Esophagus muscularis mucosa (tissue), 4 donors: ENCODE data around the gene TMIGD1.

Experiments used
- CTCF ChIP-seq, 3 experiments: fragments of 200-600 bp in 2 of 3; fragments of 450-650 bp in 1 of 3; sonication (generic) in 2 of 3; IDR thresholded peaks; one replicate each; pipeline ENCODE4 v1.5.1; 2017 to 2019; ENCODE audit warnings: antibody characterized with exemption in 3 of 3, mild to moderate bottlenecking in 2 of 3, moderate library complexity in 1 of 3
- EP300 ChIP-seq: sonication (generic); formaldehyde crosslinking; IDR thresholded peaks from one replicate; pipeline ENCODE4 v1.6.1; 2017; ENCODE audit warnings: antibody characterized with exemption
- POLR2A ChIP-seq: fragments of 450-650 bp; IDR thresholded peaks from one replicate; pipeline ENCODE4 v1.6.1; 2017; ENCODE audit warnings: antibody characterized with exemption, moderate library complexity, mild to moderate bottlenecking, low read depth
- POLR2AphosphoS5 ChIP-seq, 2 donors: sonication (generic); formaldehyde crosslinking; IDR thresholded peaks; one replicate each; pipeline ENCODE4 v1.6.1; 2017; ENCODE audit warnings: antibody characterized with exemption in 2 of 2

DNA sequence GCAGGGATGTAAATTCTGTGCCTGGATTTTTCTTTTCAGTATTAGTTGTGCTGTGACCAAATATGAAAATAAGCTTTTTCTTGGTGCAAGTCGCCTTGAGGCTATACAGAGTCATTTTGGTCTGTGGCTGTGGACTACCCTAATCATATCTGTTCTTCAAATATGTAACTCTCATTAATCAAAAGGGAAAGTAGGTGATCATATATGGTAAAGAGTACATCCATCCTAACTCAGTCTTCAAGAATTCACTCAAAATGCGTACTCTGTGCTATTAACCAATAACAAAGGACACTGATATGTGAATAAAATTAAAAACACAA, 47.4 kb upstream of the TMIGD1 start:
- TF ChIP-seq POLR2A (no peak), POLR2AphosphoS5 (IDR thresholded peaks at IDR 0.05) (no peak), CTCF (IDR thresholded peaks at IDR 0.05) (no peak), EP300 (no peak)
